Vagina (tissue), 2 donors: ENCODE results near the gene TGFB1I1.

ENCODE experiments used
- POLR2A ChIP-seq, 2 donors: fragments of 450-650 bp; IDR thresholded peaks; one replicate each; pipeline ENCODE4 v1.6.1; 2017; ENCODE audit warnings: antibody characterized with exemption in 2 of 2, mild to moderate bottlenecking in 2 of 2, moderate library complexity in 2 of 2
- POLR2AphosphoS5 ChIP-seq, 2 donors: sonication (generic); formaldehyde crosslinking; IDR thresholded peaks; one replicate each; pipeline ENCODE4 v1.9.0; 2017; ENCODE audit warnings: antibody characterized with exemption in 2 of 2, mild to moderate bottlenecking in 2 of 2, low read depth in 1 of 2; ENCODE audit not compliant: insufficient read depth in 1 of 2
- TF ChIP-seq, protein P1 (sequence below), 3 experiments: fragments of 450-650 bp in 2 of 3; fragments of 200-600 bp in 1 of 3; sonication (generic) in 1 of 3; IDR thresholded peaks; one replicate each; pipeline ENCODE4 v1.5.1; 2017 to 2019; ENCODE audit warnings: antibody characterized with exemption in 3 of 3, mild to moderate bottlenecking in 2 of 3, moderate library complexity in 2 of 3

DNA sequence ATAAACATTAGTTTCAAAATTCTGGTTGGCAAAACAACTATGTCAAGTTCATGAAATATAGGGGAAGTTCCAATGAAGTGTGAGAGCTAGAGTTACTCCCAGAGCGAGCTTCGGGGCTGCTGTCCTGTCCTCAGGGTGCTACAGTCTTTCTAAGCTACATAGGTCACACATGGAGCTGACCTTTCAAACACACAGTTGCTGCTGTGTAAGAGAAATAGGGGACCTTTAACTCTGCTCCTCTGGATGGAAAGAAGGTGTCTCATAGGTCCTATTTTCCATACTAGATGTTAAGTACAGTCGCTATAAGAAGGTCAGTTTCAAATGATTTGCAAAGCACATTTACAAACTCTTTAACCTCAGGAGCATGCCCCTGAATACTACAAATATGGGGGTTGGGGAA is 49.4 kb downstream of the TGFB1I1 start:
- TF ChIP-seq POLR2A (IDR thresholded peaks at IDR 0.05) (no peak), POLR2AphosphoS5 (IDR thresholded peaks at IDR 0.05; ENCODE audit: insufficient read depth in 1 of 2, low read depth in 1 of 2) (no peak)
- TF ChIP-seq, protein P1, sequence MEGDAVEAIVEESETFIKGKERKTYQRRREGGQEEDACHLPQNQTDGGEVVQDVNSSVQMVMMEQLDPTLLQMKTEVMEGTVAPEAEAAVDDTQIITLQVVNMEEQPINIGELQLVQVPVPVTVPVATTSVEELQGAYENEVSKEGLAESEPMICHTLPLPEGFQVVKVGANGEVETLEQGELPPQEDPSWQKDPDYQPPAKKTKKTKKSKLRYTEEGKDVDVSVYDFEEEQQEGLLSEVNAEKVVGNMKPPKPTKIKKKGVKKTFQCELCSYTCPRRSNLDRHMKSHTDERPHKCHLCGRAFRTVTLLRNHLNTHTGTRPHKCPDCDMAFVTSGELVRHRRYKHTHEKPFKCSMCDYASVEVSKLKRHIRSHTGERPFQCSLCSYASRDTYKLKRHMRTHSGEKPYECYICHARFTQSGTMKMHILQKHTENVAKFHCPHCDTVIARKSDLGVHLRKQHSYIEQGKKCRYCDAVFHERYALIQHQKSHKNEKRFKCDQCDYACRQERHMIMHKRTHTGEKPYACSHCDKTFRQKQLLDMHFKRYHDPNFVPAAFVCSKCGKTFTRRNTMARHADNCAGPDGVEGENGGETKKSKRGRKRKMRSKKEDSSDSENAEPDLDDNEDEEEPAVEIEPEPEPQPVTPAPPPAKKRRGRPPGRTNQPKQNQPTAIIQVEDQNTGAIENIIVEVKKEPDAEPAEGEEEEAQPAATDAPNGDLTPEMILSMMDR (IDR thresholded peaks at IDR 0.05): no peak
